Astrocyte of the cerebellum (primary cell): Measurements from ENCODE around the gene SLC26A9.

ENCODE experiments used
- DNase-seq: peaks from one replicate; pipeline ENCODE4 v3.0.0-alpha.2; 2011; ENCODE audit warnings: low read depth
- H3K4me3 ChIP-seq: 2 replicates; pipeline ENCODE4 v1.5.1; 2011; ENCODE audit warnings: mild to moderate bottlenecking, low read depth, low read length, moderate library complexity
- in situ Hi-C: cut with HindIII; loops from 2 replicates; pipeline ENCODE4 v1.10.0; 2017; ENCODE audit warnings: low sequenced_read_pairs
- TF ChIP-seq, protein P1 (sequence below): IDR thresholded peaks from 2 replicates; pipeline ENCODE4 v1.5.1; 2012; ENCODE audit warnings: low read length, low read depth, moderate library complexity, mild to moderate bottlenecking; ENCODE audit errors: missing control alignments

The SLC26A9 gene

GRCh38 chr1:205961405-205961804 lies 18.1 kb upstream of the SLC26A9 start:
- no peak overlapping the region for H3K4me3 ChIP-seq
- TF ChIP-seq, protein P1, sequence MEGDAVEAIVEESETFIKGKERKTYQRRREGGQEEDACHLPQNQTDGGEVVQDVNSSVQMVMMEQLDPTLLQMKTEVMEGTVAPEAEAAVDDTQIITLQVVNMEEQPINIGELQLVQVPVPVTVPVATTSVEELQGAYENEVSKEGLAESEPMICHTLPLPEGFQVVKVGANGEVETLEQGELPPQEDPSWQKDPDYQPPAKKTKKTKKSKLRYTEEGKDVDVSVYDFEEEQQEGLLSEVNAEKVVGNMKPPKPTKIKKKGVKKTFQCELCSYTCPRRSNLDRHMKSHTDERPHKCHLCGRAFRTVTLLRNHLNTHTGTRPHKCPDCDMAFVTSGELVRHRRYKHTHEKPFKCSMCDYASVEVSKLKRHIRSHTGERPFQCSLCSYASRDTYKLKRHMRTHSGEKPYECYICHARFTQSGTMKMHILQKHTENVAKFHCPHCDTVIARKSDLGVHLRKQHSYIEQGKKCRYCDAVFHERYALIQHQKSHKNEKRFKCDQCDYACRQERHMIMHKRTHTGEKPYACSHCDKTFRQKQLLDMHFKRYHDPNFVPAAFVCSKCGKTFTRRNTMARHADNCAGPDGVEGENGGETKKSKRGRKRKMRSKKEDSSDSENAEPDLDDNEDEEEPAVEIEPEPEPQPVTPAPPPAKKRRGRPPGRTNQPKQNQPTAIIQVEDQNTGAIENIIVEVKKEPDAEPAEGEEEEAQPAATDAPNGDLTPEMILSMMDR, result no peak
- no peak for DNase-seq
- in situ Hi-C loops, result no loop called here

GRCh38 chr1:205959789-205960188 lies 16.5 kb upstream of the SLC26A9 start:
- no peak overlapping the region for H3K4me3 ChIP-seq
- TF ChIP-seq, protein P1, result no peak
- DNase-seq, result no peak
- in situ Hi-C loops, result no loop called here

- in situ Hi-C loops, result no loop called here
- TF ChIP-seq, protein P1, result no peak
- H3K4me3 ChIP-seq, result no peak overlapping the region
- no peak for DNase-seq
Observed at GRCh38 chr1:205955499-205955898, 12.2 kb upstream of the SLC26A9 start.

GRCh38 chr1:205954819-205955404 lies 11.7 kb upstream of the SLC26A9 start:
- DNase-seq, result no peak
- no peak overlapping the region for H3K4me3 ChIP-seq
- TF ChIP-seq, protein P1, result no peak
- in situ Hi-C loops, result no loop called here

GRCh38 chr1:205951746-205952145 lies 8.5 kb upstream of the SLC26A9 start:
- DNase-seq, result no peak
- TF ChIP-seq, protein P1, result no peak
- in situ Hi-C loops, result no loop called here
- no peak overlapping the region for H3K4me3 ChIP-seq

GRCh38 chr1:205950826-205951549 lies 7.7 kb upstream of the SLC26A9 start:
- H3K4me3 ChIP-seq, result no peak overlapping the region
- in situ Hi-C loops, result no loop called here
- no peak for DNase-seq
- TF ChIP-seq, protein P1, result no peak
